ENCODE measurements around the gene IL21. TPM values are rescaled to one million over a fixed set of nuclear protein-coding genes. Genes with fewer than 3 reads are reported as not detected.
"Not testable (repeated sequence)": the region's sequence is repeated elsewhere in the genome, so short reads cannot be mapped to it uniquely, and the experiment has no call there.

IL21 gene
- total and polyA plus RNA-seq, 10 donors: 0.09 to 0.20 (median 0.10) TPM; not detected in 5

GRCh38 chr4:122577808-122578781, 42.8 kb downstream of the IL21 start:
- no peak for DNase-seq
- peaks cover 0 to 4% (median 0%) of the 10 kb centered on the region in 8 donors for H3K9me3 ChIP-seq
- TF ChIP-seq POLR2AphosphoS5 (IDR thresholded peaks at IDR 0.05) (no peak), POLR2A (IDR thresholded peaks at IDR 0.05) (no peak), CTCF (IDR thresholded peaks at IDR 0.05 in 8 of 11, conservative IDR thresholded peaks at IDR 0.05 in 3 of 11) (peak in 8 of 11 experiments; percentile 17 to 67 (median 60))
- no peak overlapping the region for H3K4me3 ChIP-seq
- peaks cover 0 to 5% (median 0%) of the 10 kb centered on the region in 7 donors for H3K27me3 ChIP-seq (replicated peaks in 1 of 7)
- peaks cover 0 to 18% (median 2%) of the 10 kb centered on the region in 6 donors for H3K4me1 ChIP-seq
- WGBS, 5 donors: 20 to 26% (median 24%) methylated on average over 9 of the region's 9 CpGs
- H3K27ac ChIP-seq: peak overlapping the region in 4 of 8 donors; percentile 1 to 64 (median 48)
- H3K36me3 ChIP-seq: no peaks in the 10 kb centered on the region
- intact Hi-C loops (cut with DNase I; ENCODE audit: low total_unique reads): no loop called here

DNA sequence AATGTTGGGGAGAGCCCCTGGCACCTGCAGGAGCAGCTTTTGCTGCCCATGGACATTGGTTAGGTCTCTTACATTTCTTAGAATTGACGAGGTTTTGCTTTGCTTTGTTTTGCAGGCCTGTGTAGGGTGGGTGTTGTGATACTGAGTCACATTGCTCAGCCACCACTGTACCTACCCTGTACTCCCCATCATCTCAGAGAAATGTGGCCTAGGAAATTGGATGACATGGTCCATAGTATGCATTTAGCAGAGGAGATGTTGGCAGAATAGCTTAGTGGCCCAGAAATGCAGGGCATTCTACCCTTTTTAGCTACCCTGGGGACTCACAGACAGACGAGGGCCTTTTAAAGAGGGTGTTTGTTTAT, 43.7 kb downstream of the IL21 start:
- DNase-seq: no peak
- Histone ChIP-seq H3K27ac (no peak overlapping the region), H3K36me3 (no peaks in the 10 kb centered on the region), H3K4me1 (peaks cover 0 to 18% (median 2%) of the 10 kb centered on the region in 6 donors), H3K9me3 (peaks cover 0 to 4% (median 0%) of the 10 kb centered on the region in 8 donors), H3K27me3 (replicated peaks in 1 of 7) (peaks cover 0 to 5% (median 0%) of the 10 kb centered on the region in 7 donors), H3K4me3 (no peak overlapping the region)
- WGBS, 5 donors: 30 to 66% (median 60%) methylated on average over 2 of the region's 2 CpGs
- intact Hi-C loops (cut with DNase I; ENCODE audit: low total_unique reads): no loop called here
- TF ChIP-seq POLR2AphosphoS5 (IDR thresholded peaks at IDR 0.05) (no peak), POLR2A (IDR thresholded peaks at IDR 0.05) (no peak), CTCF (IDR thresholded peaks at IDR 0.05 in 8 of 11, conservative IDR thresholded peaks at IDR 0.05 in 3 of 11) (peak in 1 of 11 experiments; percentile 6)

GRCh38 chr4:122576261-122577188, 44.3 kb downstream of the IL21 start:
- intact Hi-C loops (cut with DNase I; ENCODE audit: low total_unique reads): no loop called here
- TF ChIP-seq POLR2AphosphoS5 (IDR thresholded peaks at IDR 0.05) (no peak), CTCF (IDR thresholded peaks at IDR 0.05 in 8 of 11, conservative IDR thresholded peaks at IDR 0.05 in 3 of 11) (peak in 8 of 11 experiments; percentile 18 to 53 (median 40)), POLR2A (IDR thresholded peaks at IDR 0.05) (no peak)

GRCh38 chr4:122574347-122574746, 46.5 kb downstream of the IL21 start:
- DNase-seq; H3K4me3 ChIP-seq; H3K9me3 ChIP-seq; intact Hi-C loops (cut with DNase I; ENCODE audit: low total_unique reads); H3K27ac ChIP-seq; H3K36me3 ChIP-seq; H3K27me3 ChIP-seq (replicated peaks in 1 of 7): not testable (repeated sequence)
- peaks cover 0 to 18% (median 2%) of the 10 kb centered on the region in 6 donors for H3K4me1 ChIP-seq
- whole genome bisulfite sequencing, 5 donors: 90 to 97% (median 93%) methylated on average over 8 to 10 of the region's 10 CpGs

More at GRCh38 chr4:122576261-122577188, 44.3 kb downstream of the IL21 start:
- Histone ChIP-seq H3K36me3 (no peaks in the 10 kb centered on the region), H3K27ac (no peak overlapping the region), H3K4me1 (peaks cover 0 to 18% (median 2%) of the 10 kb centered on the region in 6 donors), H3K9me3 (peaks cover 0 to 4% (median 0%) of the 10 kb centered on the region in 8 donors), H3K27me3 (replicated peaks in 1 of 7) (peaks cover 0 to 5% (median 0%) of the 10 kb centered on the region in 7 donors), H3K4me3 (no peak overlapping the region)
- DNase-seq: no peak
- WGBS, 5 donors: 49 to 67% (median 64%) methylated on average over 5 of the region's 5 CpGs

All from spleen (tissue), 11 donors.